Stomach (tissue), 9 donors: ENCODE results near the gene OTOS. TPM values are rescaled to one million over a fixed set of nuclear protein-coding genes. Genes with fewer than 3 reads are reported as not detected.

Source experiments
- DNase-seq, 2 donors: peaks; one replicate each; pipeline versions ENCODE4 v3.0.0 to v3.0.0-alpha.2; 2013 to 2019
- H3K27ac ChIP-seq, 5 donors: fragments of 200-600 bp in 4 of 5; sonication (generic) in 4 of 5; one replicate each; pipeline ENCODE4 v1.5.1; 2013 to 2019; ENCODE audit warnings: mild to moderate bottlenecking in 1 of 5, moderate library complexity in 1 of 5
- H3K27me3 ChIP-seq, 3 donors: fragments of 200-600 bp; sonication (generic); one replicate each; pipeline ENCODE4 v1.5.1; 2017 to 2019; ENCODE audit warnings: mixed run types in 1 of 3
- H3K36me3 ChIP-seq, 4 donors: fragments of 200-600 bp; sonication (generic); 1 replicate in 3 of 4; 2 replicates in 1 of 4; pipeline ENCODE4 v1.5.1; 2016 to 2019
- H3K4me1 ChIP-seq, 4 donors: fragments of 200-600 bp; sonication (generic); one replicate each; pipeline ENCODE4 v1.5.1; 2016 to 2019
- H3K4me3 ChIP-seq, 4 donors: fragments of 200-600 bp; sonication (generic) in 3 of 4; one replicate each; pipeline ENCODE4 v1.5.1; 2016 to 2019; ENCODE audit warnings: mild to moderate bottlenecking in 1 of 4
- H3K9me3 ChIP-seq, 4 donors: fragments of 200-600 bp; sonication (generic); one replicate each; pipeline ENCODE4 v1.5.1; 2016 to 2019
- EP300 ChIP-seq: sonication (generic); formaldehyde crosslinking; IDR thresholded peaks from one replicate; pipeline ENCODE4 v1.6.1; 2017; ENCODE audit warnings: antibody characterized with exemption
- POLR2A ChIP-seq, 4 donors: fragments of 450-650 bp; IDR thresholded peaks; one replicate each; pipeline ENCODE4 v1.6.1; 2016; ENCODE audit warnings: antibody characterized with exemption in 4 of 4, control low read depth in 2 of 4, mild to moderate bottlenecking in 1 of 4, moderate library complexity in 1 of 4
- POLR2AphosphoS5 ChIP-seq, 3 donors: sonication (generic); formaldehyde crosslinking; IDR thresholded peaks; one replicate each; pipeline ENCODE4 v1.6.1; 2016; ENCODE audit warnings: antibody characterized with exemption in 3 of 3
- WGBS, 5 donors: extraction: QIAGEN DNeasy Blood & Tissue Kit in 3 of 5; methylation state at CpG; one replicate each; pipeline versions ENCODE4 v1.1.5 to v1.1.7; 2013 to 2018; 5-methylcytosine and 5-hydroxymethylcytosine counted together
- intact Hi-C: fragments of 100-400 bp; cut with DNase I; formaldehyde crosslinking; loops from one replicate; pipeline ENCODE4 v1.15.1; 2023; ENCODE audit warnings: low total_unique reads
- polyA plus RNA-seq, 3 donors: library from polyadenylated mRNA; stranded (reverse); fragments of 200-250 nt; gene quantifications; one replicate each; pipeline ENCODE4 v1.2.3, GENCODE V29; 2013
- total RNA-seq, 5 donors: library from RNA; depleted of rRNA; stranded (reverse); fragments of >200 nt; gene quantifications; one replicate each; pipeline versions ENCODE4 v1.1.0 to v1.2.3, GENCODE V29; 2014 to 2016
- TF ChIP-seq, protein P1 (sequence below), 7 experiments: fragments of 450-650 bp in 4 of 7; fragments of 200-600 bp in 3 of 7; sonication (generic) in 3 of 7; IDR thresholded peaks; one replicate each; pipeline ENCODE4 v1.5.1; 2016 to 2019; ENCODE audit warnings: antibody characterized with exemption in 7 of 7, control low read depth in 2 of 7, mild to moderate bottlenecking in 1 of 7
- donor health status: healthy with polysubstance abuse.
- donor health status: Bipolar disorder and iron deficiency.
- donor health status: healthy.

Gene OTOS
- total and polyA plus RNA-seq, 8 donors: not detected

DNA sequence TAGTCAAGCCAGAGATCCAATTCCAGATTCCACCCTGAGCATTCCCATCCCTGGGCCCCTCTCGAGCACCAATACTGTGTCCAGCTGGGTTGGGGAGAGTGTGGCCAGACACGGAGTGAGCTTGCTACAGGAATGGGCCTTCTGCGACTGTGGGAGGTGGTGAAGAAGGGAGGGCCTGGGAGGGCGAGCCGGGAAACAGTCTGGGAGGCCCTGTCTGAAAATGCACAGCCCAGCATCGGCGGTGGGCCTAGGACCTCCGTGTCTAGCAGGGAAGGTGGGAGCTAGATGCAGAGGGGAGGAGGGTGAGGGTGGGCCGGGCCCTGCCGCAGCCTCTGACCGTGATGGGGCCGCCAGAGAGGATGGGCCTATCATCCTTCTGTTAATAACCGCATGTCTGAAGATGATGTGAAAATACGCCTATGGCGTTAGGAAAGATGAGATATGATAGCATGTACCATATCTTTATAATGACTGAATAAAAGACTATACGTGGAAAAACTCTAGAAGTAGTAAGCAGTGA is 1.9 kb upstream of the OTOS start:
- no peaks in the 10 kb centered on the region for H3K36me3 ChIP-seq
- TF ChIP-seq, protein P1, sequence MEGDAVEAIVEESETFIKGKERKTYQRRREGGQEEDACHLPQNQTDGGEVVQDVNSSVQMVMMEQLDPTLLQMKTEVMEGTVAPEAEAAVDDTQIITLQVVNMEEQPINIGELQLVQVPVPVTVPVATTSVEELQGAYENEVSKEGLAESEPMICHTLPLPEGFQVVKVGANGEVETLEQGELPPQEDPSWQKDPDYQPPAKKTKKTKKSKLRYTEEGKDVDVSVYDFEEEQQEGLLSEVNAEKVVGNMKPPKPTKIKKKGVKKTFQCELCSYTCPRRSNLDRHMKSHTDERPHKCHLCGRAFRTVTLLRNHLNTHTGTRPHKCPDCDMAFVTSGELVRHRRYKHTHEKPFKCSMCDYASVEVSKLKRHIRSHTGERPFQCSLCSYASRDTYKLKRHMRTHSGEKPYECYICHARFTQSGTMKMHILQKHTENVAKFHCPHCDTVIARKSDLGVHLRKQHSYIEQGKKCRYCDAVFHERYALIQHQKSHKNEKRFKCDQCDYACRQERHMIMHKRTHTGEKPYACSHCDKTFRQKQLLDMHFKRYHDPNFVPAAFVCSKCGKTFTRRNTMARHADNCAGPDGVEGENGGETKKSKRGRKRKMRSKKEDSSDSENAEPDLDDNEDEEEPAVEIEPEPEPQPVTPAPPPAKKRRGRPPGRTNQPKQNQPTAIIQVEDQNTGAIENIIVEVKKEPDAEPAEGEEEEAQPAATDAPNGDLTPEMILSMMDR (IDR thresholded peaks at IDR 0.05): no peak
- TF ChIP-seq POLR2A (IDR thresholded peaks at IDR 0.05) (no peak), POLR2AphosphoS5 (IDR thresholded peaks at IDR 0.05) (no peak), EP300 (no peak)
- no peak overlapping the region for H3K4me3 ChIP-seq
- WGBS, 5 donors: 81 to 87% (median 83%) methylated on average over 15 to 16 of the region's 16 CpGs
- peaks cover 0 to 7% (median 6%) of the 10 kb centered on the region in 4 donors for H3K4me1 ChIP-seq
- intact Hi-C loops: loop anchor here (5.0 to 10.0 kb wide), 2 partner anchors 85 to 1108 kb away; no protein-coding TSS in a partner anchor
- H3K9me3 ChIP-seq: no peaks in the 10 kb centered on the region
- H3K27me3 ChIP-seq: peaks cover 0 to 49% (median 31%) of the 10 kb centered on the region in 3 donors
- DNase-seq: no peak
- no peak overlapping the region for H3K27ac ChIP-seq

DNA sequence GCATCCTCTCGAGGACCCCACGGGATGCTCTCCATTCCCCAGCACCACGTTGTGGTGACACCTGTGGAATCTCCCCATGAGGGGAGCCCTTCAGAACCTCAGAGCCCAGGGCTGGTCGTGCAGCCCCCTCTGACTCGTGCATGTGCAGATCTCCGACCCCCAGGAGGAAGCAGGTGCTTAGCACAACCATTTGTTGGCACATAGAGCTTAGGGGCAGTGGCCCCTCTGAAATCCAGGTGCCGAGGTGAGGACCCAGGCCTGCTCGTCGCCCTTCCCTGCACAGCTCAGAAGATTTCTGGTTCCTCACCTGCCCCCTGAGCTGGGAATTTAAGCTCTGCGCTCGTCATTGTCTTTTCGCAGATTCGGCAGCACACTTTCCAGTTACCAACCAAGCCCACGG is 1.3 kb upstream of the OTOS start:
- no peak for DNase-seq
- intact Hi-C loops: loop anchor here (5.0 to 10.0 kb wide), 2 partner anchors 84 to 1107 kb away; no protein-coding TSS in a partner anchor
- 74 to 89% (median 80%) methylated on average over 8 to 14 of the region's 14 CpGs for WGBS, 5 donors

DNA sequence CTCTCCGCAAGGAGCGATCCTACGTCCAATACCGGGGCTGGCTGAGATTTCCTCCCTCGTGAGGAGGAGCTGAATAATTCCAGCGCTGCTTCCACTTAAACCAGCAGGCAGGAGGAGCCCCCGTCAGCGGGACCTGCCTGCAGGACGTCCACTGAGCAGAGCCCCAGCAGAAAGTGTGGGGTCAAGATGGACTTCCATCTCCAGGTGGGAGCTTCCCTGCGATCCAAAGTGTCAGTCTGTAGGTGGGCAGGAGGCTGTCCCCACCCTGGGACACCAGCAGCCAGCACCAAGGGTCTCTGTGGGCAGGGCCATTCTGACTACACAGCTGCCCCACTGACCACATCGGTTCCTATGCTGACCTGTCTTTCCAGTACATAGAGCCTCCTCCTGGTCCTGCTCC is 462 bp upstream of the OTOS start:
- no peaks in the 10 kb centered on the region for H3K9me3 ChIP-seq
- no peaks in the 10 kb centered on the region for H3K36me3 ChIP-seq
- DNase-seq: no peak
- no peak overlapping the region for H3K27ac ChIP-seq
- peaks cover 0 to 41% (median 26%) of the 10 kb centered on the region in 3 donors for H3K27me3 ChIP-seq
- peaks cover 0 to 15% (median 15%) of the 10 kb centered on the region in 4 donors for H3K4me1 ChIP-seq
- no peak overlapping the region for H3K4me3 ChIP-seq
- intact Hi-C loops: loop anchor here (5.0 to 10.0 kb wide), 2 partner anchors 84 to 1106 kb away; no protein-coding TSS in a partner anchor
- WGBS, 5 donors: 65 to 79% (median 74%) methylated on average over 7 to 11 of the region's 11 CpGs
- TF ChIP-seq POLR2AphosphoS5 (IDR thresholded peaks at IDR 0.05): no peak
- no peak for TF ChIP-seq EP300
- TF ChIP-seq, protein P1 (IDR thresholded peaks at IDR 0.05): no peak
- no peak for TF ChIP-seq POLR2A (IDR thresholded peaks at IDR 0.05)

More for the DNA sequence above, 1.3 kb upstream of the OTOS start:
- no peak for TF ChIP-seq POLR2A (IDR thresholded peaks at IDR 0.05)
- no peak for TF ChIP-seq EP300
- TF ChIP-seq POLR2AphosphoS5 (IDR thresholded peaks at IDR 0.05): no peak
- TF ChIP-seq, protein P1 (IDR thresholded peaks at IDR 0.05): no peak
- Histone ChIP-seq H3K9me3 (no peaks in the 10 kb centered on the region), H3K4me3 (no peak overlapping the region), H3K27ac (no peak overlapping the region), H3K4me1 (peaks cover 0 to 11% (median 11%) of the 10 kb centered on the region in 4 donors), H3K27me3 (peaks cover 0 to 49% (median 31%) of the 10 kb centered on the region in 3 donors), H3K36me3 (no peaks in the 10 kb centered on the region)

- Histone ChIP-seq H3K36me3 (no peaks in the 10 kb centered on the region), H3K4me1 (peaks cover 7 to 26% (median 23%) of the 10 kb centered on the region in 4 donors), H3K27me3 (peaks cover 0 to 38% (median 18%) of the 10 kb centered on the region in 3 donors), H3K9me3 (no peaks in the 10 kb centered on the region), H3K27ac (no peak overlapping the region), H3K4me3 (no peak overlapping the region)
- WGBS, 5 donors: 50 to 60% (median 52%) methylated on average over 10 to 14 of the region's 14 CpGs
- DNase-seq: no peak
- TF ChIP-seq EP300 (no peak), POLR2AphosphoS5 (IDR thresholded peaks at IDR 0.05) (no peak), POLR2A (IDR thresholded peaks at IDR 0.05) (no peak)
- TF ChIP-seq, protein P1 (IDR thresholded peaks at IDR 0.05): no peak
- intact Hi-C loops: loop anchor here (5.0 to 10.0 kb wide), 2 partner anchors 83 to 1105 kb away; no protein-coding TSS in a partner anchor
Measured at GRCh38 chr2:240139666-240140393, 628 bp downstream of the OTOS start.
